CD14-positive monocyte (primary cell): ENCODE measurements around the gene CHADL. TPM values are rescaled to one million over a fixed set of nuclear protein-coding genes. Genes with fewer than 3 reads are reported as not detected.
A peak's percentile ranks its signal among the peaks of the same experiment; 100 is the strongest.

Experiments used
- DNase-seq, 3 donors: peaks; one replicate each; pipeline ENCODE4 v3.0.0-alpha.2; 2011 to 2022
- H2AFZ ChIP-seq: 2 replicates; pipeline ENCODE4 v1.6.0; 2012; ENCODE audit warnings: mild to moderate bottlenecking, low read depth, low read length, inconsistent platforms; ENCODE audit not compliant: insufficient read depth, poor library complexity, severe bottlenecking
- H3K27ac ChIP-seq, 2 donors: 1 replicate in 1 of 2; 2 replicates in 1 of 2; pipeline ENCODE4 v1.5.1; 2012 to 2013; ENCODE audit warnings: low read length in 2 of 2, control low read depth in 1 of 2, inconsistent platforms in 1 of 2, low read depth in 1 of 2, mild to moderate bottlenecking in 1 of 2
- H3K27me3 ChIP-seq, 2 donors: one replicate each; pipeline versions ENCODE4 v1.6.0 to v1.6.1; 2011 to 2013; ENCODE audit warnings: low read length in 2 of 2; ENCODE audit not compliant: control insufficient read depth in 2 of 2, insufficient read depth in 2 of 2
- H3K36me3 ChIP-seq, 2 donors: replicated peaks in 1 of 2; 1 replicate in 1 of 2; 2 replicates in 1 of 2; pipeline versions ENCODE4 v1.5.1 to v1.6.1; 2012 to 2013; ENCODE audit warnings: low read length in 2 of 2, control low read depth in 1 of 2, inconsistent platforms in 1 of 2, mild to moderate bottlenecking in 1 of 2; ENCODE audit not compliant: insufficient read depth in 2 of 2, control insufficient read depth in 1 of 2
- H3K4me1 ChIP-seq, 2 donors: 1 replicate in 1 of 2; 2 replicates in 1 of 2; pipeline versions ENCODE4 v1.5.1 to v1.6.1; 2012 to 2013; ENCODE audit warnings: low read length in 2 of 2, control low read depth in 1 of 2, inconsistent platforms in 1 of 2, mild to moderate bottlenecking in 1 of 2, moderate library complexity in 1 of 2; ENCODE audit not compliant: insufficient read depth in 2 of 2, control insufficient read depth in 1 of 2
- H3K4me2 ChIP-seq: replicated peaks from 2 replicates; pipeline ENCODE3; 2012; ENCODE audit warnings: low read length, moderate library complexity, mild to moderate bottlenecking; ENCODE audit not compliant: poor library complexity, severe bottlenecking; ENCODE audit errors: extremely low read depth
- H3K4me3 ChIP-seq, 3 experiments: fragments of 200-600 bp in 1 of 3; sonication (generic) in 1 of 3; replicated peaks in 1 of 3; 1 replicate in 2 of 3; 2 replicates in 1 of 3; pipeline ENCODE4 v1.5.1; 2011 to 2013; ENCODE audit warnings: low read length in 3 of 3, mild to moderate bottlenecking in 3 of 3, control low read depth in 2 of 3, low read depth in 2 of 3, inconsistent platforms in 1 of 3, moderate library complexity in 1 of 3
- H3K79me2 ChIP-seq: 2 replicates; pipeline ENCODE4 v1.6.0; 2012; ENCODE audit warnings: mild to moderate bottlenecking, control low read depth, inconsistent platforms, low read length, moderate library complexity; ENCODE audit not compliant: insufficient read depth
- H3K9ac ChIP-seq: 2 replicates; pipeline ENCODE4 v1.6.0; 2017; ENCODE audit warnings: low read length, mild to moderate bottlenecking; ENCODE audit not compliant: insufficient read depth, poor library complexity, severe bottlenecking
- H3K9me3 ChIP-seq, 2 donors: replicated peaks in 1 of 2; 1 replicate in 1 of 2; 2 replicates in 1 of 2; pipeline versions ENCODE4 v1.5.1 to v1.6.1; 2012 to 2013; ENCODE audit warnings: low read length in 2 of 2, control low read depth in 1 of 2; ENCODE audit not compliant: control insufficient read depth in 1 of 2, insufficient read depth in 1 of 2
- H4K20me1 ChIP-seq: 2 replicates; pipeline ENCODE4 v1.6.0; 2012; ENCODE audit warnings: mild to moderate bottlenecking, low read length, control low read depth, moderate library complexity; ENCODE audit not compliant: insufficient read depth
- H3K27ac Mint-ChIP-seq, 7 donors: one replicate each; pipeline ENCODE4 v1.8.0; 2020; ENCODE audit warnings: mild to moderate bottlenecking in 7 of 7, mixed read lengths in 7 of 7, moderate library complexity in 6 of 7, inconsistent platforms in 2 of 7
- H3K27me3 Mint-ChIP-seq, 3 donors: one replicate each; pipeline ENCODE4 v1.8.0; 2021 to 2022; ENCODE audit warnings: low read depth in 3 of 3, mild to moderate bottlenecking in 3 of 3, mixed read lengths in 3 of 3, moderate library complexity in 3 of 3, inconsistent platforms in 1 of 3
- H3K36me3 Mint-ChIP-seq, 2 donors: one replicate each; pipeline ENCODE4 v1.8.0; 2020; ENCODE audit warnings: mixed read lengths in 2 of 2, inconsistent platforms in 1 of 2, mild to moderate bottlenecking in 1 of 2
- H3K4me1 Mint-ChIP-seq: one replicate; pipeline ENCODE4 v1.8.0; 2020; ENCODE audit warnings: mild to moderate bottlenecking, mixed read lengths
- H3K4me3 Mint-ChIP-seq, 2 donors: one replicate each; pipeline ENCODE4 v1.8.0; 2020; ENCODE audit warnings: mild to moderate bottlenecking in 2 of 2, mixed read lengths in 2 of 2, moderate library complexity in 1 of 2
- H3K9me3 Mint-ChIP-seq, 7 donors: one replicate each; pipeline ENCODE4 v1.8.0; 2020 to 2022; ENCODE audit warnings: mixed read lengths in 7 of 7, mild to moderate bottlenecking in 6 of 7, moderate library complexity in 6 of 7, inconsistent platforms in 2 of 7
- CTCF ChIP-seq: fragments of 200-600 bp; IDR thresholded peaks from one replicate; pipeline ENCODE4 v1.8.0; 2022; ENCODE audit warnings: antibody characterized with exemption, mild to moderate bottlenecking
- WGBS: methylation state at CpG from one replicate; pipeline ENCODE4 v1.1.5; 2013; ENCODE audit warnings: missing lambda C conversion rate; ENCODE audit not compliant: insufficient coverage; 5-methylcytosine and 5-hydroxymethylcytosine counted together
- intact Hi-C, 2 donors: fragments of 100-400 bp; cut with micrococcal nuclease; formaldehyde crosslinking; loops; one replicate each; pipeline versions ENCODE4 v1.15.0 to v1.15.1; 2023
- polyA plus RNA-seq, 3 donors: library from polyadenylated mRNA; depleted of rRNA in 1 of 3; unstranded in 2 of 3; stranded (reverse) in 1 of 3; fragments of 300-500 nt in 2 of 3; fragments of >200 nt in 1 of 3; fragmentation: Illumina TruSeq in 2 of 3; gene quantifications; 1 replicate in 2 of 3; 2 replicates in 1 of 3; pipeline ENCODE4 v1.2.3, GENCODE V29; 2012 to 2021

The CHADL gene
- polyA plus RNA-seq, 3 donors: 0.11 to 0.35 (median 0.27) TPM

GRCh38 chr22:41198027-41198580, 42.6 kb downstream of the CHADL start:
- Histone ChIP-seq H3K4me1 (peaks cover 22 to 26% of the 10 kb centered on the region in 2 donors), H3K36me3 (no peaks in the 10 kb centered on the region), H3K4me3 (peak overlapping the region; percentile 81 to 90 (median 86)), H3K27me3 (peaks cover 0 to 17% of the 10 kb centered on the region in 2 donors), H3K79me2 (no peaks in the 10 kb centered on the region), H4K20me1 (no peaks in the 10 kb centered on the region), H3K9ac (no peak overlapping the region), H2AFZ (peak overlapping the region; percentile 89), H3K9me3 (no peaks in the 10 kb centered on the region), H3K27ac (no peak overlapping the region), H3K4me2 (peak overlapping the region; percentile 99)
- Mint-ChIP-seq H3K4me1 (peaks cover 22% of the 10 kb centered on the region), H3K27me3 (peaks cover 8 to 28% (median 25%) of the 10 kb centered on the region in 3 donors), H3K4me3 (peak overlapping the region; percentile 90 to 96), H3K36me3 (no peaks in the 10 kb centered on the region), H3K9me3 (no peaks in the 10 kb centered on the region), H3K27ac (peak overlapping the region in 2 of 7 donors; percentile 3 to 77)
- intact Hi-C loops: no loop called here
- no peak for DNase-seq
- 0% methylated on average over 4 of the region's 9 CpGs for WGBS
- TF ChIP-seq CTCF: no peak

GRCh38 chr22:41197038-41197972, 43.4 kb downstream of the CHADL start:
- Histone ChIP-seq H3K9me3 (no peaks in the 10 kb centered on the region), H4K20me1 (no peaks in the 10 kb centered on the region), H3K27ac (no peak overlapping the region), H3K4me3 (peak overlapping the region; percentile 81 to 90 (median 86)), H3K4me1 (peaks cover 22 to 26% of the 10 kb centered on the region in 2 donors), H3K9ac (peak overlapping the region; percentile 42), H3K27me3 (peaks cover 0 to 17% of the 10 kb centered on the region in 2 donors), H3K79me2 (no peaks in the 10 kb centered on the region), H2AFZ (peak overlapping the region; percentile 89), H3K36me3 (no peaks in the 10 kb centered on the region), H3K4me2 (peak overlapping the region; percentile 99)
- peak overlapping the region in 3 of 7 donors; percentile 68 to 82 (median 77) for H3K27ac Mint-ChIP-seq
- H3K27me3 Mint-ChIP-seq: peaks cover 8 to 26% (median 25%) of the 10 kb centered on the region in 3 donors
- intact Hi-C loops: no loop called here
- peaks cover 22% of the 10 kb centered on the region for H3K4me1 Mint-ChIP-seq
- H3K36me3 Mint-ChIP-seq: no peaks in the 10 kb centered on the region
- H3K4me3 Mint-ChIP-seq: peak overlapping the region; percentile 90 to 96
- peak; percentile 58 to 76 (median 72) for DNase-seq
- TF ChIP-seq CTCF: no peak
- H3K9me3 Mint-ChIP-seq: no peaks in the 10 kb centered on the region
- under 1% methylated on average over 84 of the region's 91 CpGs for WGBS
